ENCODE results near the gene SWSAP1. TPM values are rescaled to one million over a fixed set of nuclear protein-coding genes. Genes with fewer than 3 reads are reported as not detected.

SWSAP1 gene
- total and polyA plus RNA-seq, 2 of the 8 experiments (the other 6 are each of a cell fraction or from before 2014, with no cell fraction given), result 3.1 to 5.2 TPM

DNA sequence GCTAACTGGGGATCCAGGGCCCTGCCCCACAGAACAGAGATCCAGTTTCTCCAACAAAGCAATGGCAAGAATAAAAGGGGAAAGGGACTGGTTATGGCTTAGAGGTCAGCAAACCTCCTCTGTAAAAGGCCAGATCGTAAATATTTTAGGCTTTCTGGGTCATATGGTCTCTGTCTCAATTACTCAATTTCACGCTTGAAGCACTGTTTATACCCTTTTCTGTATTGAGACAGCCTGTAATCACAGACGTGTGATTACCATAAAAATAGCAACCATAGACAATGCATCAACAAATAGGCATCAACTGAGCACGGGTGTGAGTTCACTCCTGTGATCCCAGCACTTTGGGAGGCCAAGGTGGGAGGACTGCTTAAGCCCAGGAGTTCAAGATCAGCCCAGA, 44.3 kb upstream of the SWSAP1 start:
- Histone ChIP-seq H3K14ac (ENCODE audit: insufficient read length) (no peak overlapping the region), H3K4me1 (replicated peaks in 1 of 4; ENCODE audit: control insufficient read depth in 3 of 4, insufficient read depth in 4 of 4, low read length in 3 of 4) (no peaks in the 10 kb centered on the region), H3K9me3 (ENCODE audit: insufficient read depth in 2 of 2, low read depth in 1 of 2, low read length in 1 of 2) (no peaks in the 10 kb centered on the region), H2BK12ac (ENCODE audit: low read depth, low read length) (no peak overlapping the region), H3K4ac (replicated peaks; ENCODE audit: insufficient read length, low read depth, low read length) (no peak overlapping the region), H2AFZ (ENCODE audit: low read length) (no peak overlapping the region), H3K27me3 (replicated peaks in 1 of 4; ENCODE audit: control insufficient read depth in 3 of 4, extremely low read depth in 1 of 4, insufficient read depth in 3 of 4, low read length in 3 of 4) (no peaks in the 10 kb centered on the region), H2BK120ac (replicated peaks; ENCODE audit: low read depth, low read length) (no peak overlapping the region), H3K18ac (ENCODE audit: extremely low read depth, low read length) (no peak overlapping the region), H3K79me1 (ENCODE audit: low read depth, low read length) (no peaks in the 10 kb centered on the region), H2BK5ac (ENCODE audit: low read depth, low read length) (no peak overlapping the region), H4K8ac (ENCODE audit: extremely low read depth, insufficient read depth, low read length) (no peak overlapping the region), H3K4me3 (ENCODE audit: extremely low read depth in 1 of 4, insufficient read depth in 2 of 4, low read depth in 3 of 4, low read length in 4 of 4) (no peak overlapping the region), H2AK5ac (ENCODE audit: low read depth, low read length) (no peak overlapping the region), H3K56ac (replicated peaks; ENCODE audit: insufficient read length, low read depth, low read length) (no peak overlapping the region), H4K20me1 (replicated peaks in 1 of 2; ENCODE audit: control insufficient read depth in 1 of 2, insufficient read depth in 2 of 2, low read length in 2 of 2) (no peaks in the 10 kb centered on the region), H3K9ac (replicated peaks in 1 of 4; ENCODE audit: extremely low read depth in 1 of 4, low read depth in 3 of 4, low read length in 3 of 4) (no peak overlapping the region), H3K27ac (ENCODE audit: low read depth, low read length) (no peak overlapping the region), H3K23me2 (ENCODE audit: low read depth, low read length) (no peaks in the 10 kb centered on the region), H4K5ac (ENCODE audit: insufficient read length, low read depth, low read length) (no peak overlapping the region), H3K4me2 (ENCODE audit: insufficient read depth in 1 of 2, low read depth in 2 of 2, low read length in 2 of 2) (no peak overlapping the region), H2BK20ac (ENCODE audit: low read length) (no peak overlapping the region), H2BK15ac (ENCODE audit: low read length) (no peak overlapping the region), H3K36me3 (ENCODE audit: control insufficient read depth in 2 of 4, insufficient read depth in 4 of 4, low read length in 3 of 4) (peaks cover 0 to 6% (median under 1%) of the 10 kb centered on the region in 4 experiments; a peak in 3 of 8 replicates), H3K23ac (ENCODE audit: insufficient read length) (no peak overlapping the region), H4K91ac (replicated peaks; ENCODE audit: insufficient read length, low read length) (no peak overlapping the region), H3K79me2 (ENCODE audit: control insufficient read depth in 1 of 2, insufficient read depth in 2 of 2, low read length in 2 of 2) (no peaks in the 10 kb centered on the region)
- ChIA-PET CTCF (ENCODE audit: partially characterized antibody) (interaction anchor here (1.8 kb wide), 1 partner anchor 11 kb away, joined by 4 read pairs; no protein-coding TSS in a partner anchor), POLR2A (ENCODE audit: partially characterized antibody) (no interaction called here)
- no peak for DNase-seq (ENCODE audit: low read depth in 1 of 2, low spot score in 2 of 2)
- 88% methylated on average over 4 of the region's 4 CpGs; no CpG with 5 or more reads in 1 of the 2 experiments for WGBS, 2 experiments (ENCODE audit: extremely low coverage in 1 of 2, insufficient coverage in 1 of 2, insufficient read length in 1 of 2, insufficient replicate concordance in 2 of 2, low coverage in 1 of 2, low lambda C conversion rate in 2 of 2, missing lambda C conversion rate in 1 of 2)
- no peak for FAIRE-seq
- TF ChIP-seq JUND (IDR thresholded peaks at IDR 0.05; ENCODE audit: low read length) (no peak), SUZ12 (IDR thresholded peaks at IDR 0.05; ENCODE audit: low read length) (no peak), RXRA (IDR thresholded peaks at IDR 0.05; ENCODE audit: insufficient read depth, low read depth, low read length) (no peak), CEBPB (IDR thresholded peaks at IDR 0.05; ENCODE audit: low read depth, low read length) (no peak), PHF8 (conservative IDR thresholded peaks at IDR 0.05; ENCODE audit: low read depth, low read length) (no peak), ZNF274 (IDR thresholded peaks at IDR 0.05; ENCODE audit: borderline replicate concordance, extremely low read depth, low read length) (no peak), TAF7 (optimal IDR thresholded peaks at IDR 0.05; ENCODE audit: borderline replicate concordance, low read depth, low read length) (no peak), SIX5 (IDR thresholded peaks at IDR 0.05; ENCODE audit: low read depth, low read length) (no peak), JUN (IDR thresholded peaks at IDR 0.05; ENCODE audit: low read depth, low read length) (no peak), HDAC6 (IDR thresholded peaks at IDR 0.05; ENCODE audit: low read depth, low read length) (no peak), NANOG (IDR thresholded peaks at IDR 0.05; ENCODE audit: insufficient read depth, low read depth, low read length, poor library complexity, severe bottlenecking) (no peak), KDM4A (IDR thresholded peaks at IDR 0.05; ENCODE audit: low read depth, low read length, severe bottlenecking) (no peak), CHD1 (IDR thresholded peaks at IDR 0.05; ENCODE audit: low read depth, low read length) (no peak)
- TF ChIP-seq, protein P1, sequence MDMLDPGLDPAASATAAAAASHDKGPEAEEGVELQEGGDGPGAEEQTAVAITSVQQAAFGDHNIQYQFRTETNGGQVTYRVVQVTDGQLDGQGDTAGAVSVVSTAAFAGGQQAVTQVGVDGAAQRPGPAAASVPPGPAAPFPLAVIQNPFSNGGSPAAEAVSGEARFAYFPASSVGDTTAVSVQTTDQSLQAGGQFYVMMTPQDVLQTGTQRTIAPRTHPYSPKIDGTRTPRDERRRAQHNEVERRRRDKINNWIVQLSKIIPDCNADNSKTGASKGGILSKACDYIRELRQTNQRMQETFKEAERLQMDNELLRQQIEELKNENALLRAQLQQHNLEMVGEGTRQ (IDR thresholded peaks at IDR 0.05; ENCODE audit: low read length), result no peak
